K562 (cell line): ENCODE measurements around the gene SYMPK. TPM values are rescaled to one million over a fixed set of nuclear protein-coding genes. Genes with fewer than 3 reads are reported as not detected.

Experiments used
- ARID4B ChIP-seq: sonication (generic); formaldehyde crosslinking; IDR thresholded peaks from 2 replicates; pipeline ENCODE4 v1.8.0; 2022; ENCODE audit warnings: mild to moderate bottlenecking, missing genetic modification reagents
- BRF1 ChIP-seq: IDR thresholded peaks from 3 replicates; pipeline ENCODE4 v1.6.1; 2011; ENCODE audit warnings: borderline replicate concordance, mild to moderate bottlenecking; ENCODE audit not compliant: insufficient read length; ENCODE audit errors: extremely low read depth
- CREB5 ChIP-seq: fragments of 250-450 bp; sonication (Bioruptor Pico); IDR thresholded peaks from 2 replicates; pipeline ENCODE4 v1.5.0; 2020; ENCODE audit warnings: mild to moderate bottlenecking
- CXXC5 ChIP-seq: fragments of 250-450 bp; sonication (Bioruptor Pico); IDR thresholded peaks from 2 replicates; pipeline ENCODE4 v1.8.0; 2022; ENCODE audit warnings: inconsistent platforms, mild to moderate bottlenecking, moderate library complexity
- FOS ChIP-seq: IDR thresholded peaks from 3 replicates; pipeline ENCODE4 v1.6.1; 2011; ENCODE audit not compliant: insufficient read length; ENCODE audit errors: extremely low read depth
- ILK ChIP-seq: fragments of 450-650 bp; IDR thresholded peaks from 2 replicates; pipeline ENCODE4 v1.6.1; 2016; ENCODE audit warnings: missing genetic modification characterization, low read depth, mild to moderate bottlenecking, missing compliant biosample characterization, moderate library complexity, borderline replicate concordance
- IRF1 ChIP-seq: sonication (generic); formaldehyde crosslinking; IDR thresholded peaks from 2 replicates; pipeline ENCODE4 v1.8.0; 2022; ENCODE audit warnings: missing genetic modification reagents, mild to moderate bottlenecking, borderline replicate concordance
- IRF9 ChIP-seq: fragments of 450-650 bp; IDR thresholded peaks from 2 replicates; pipeline ENCODE4 v1.6.1; 2016; ENCODE audit warnings: missing biosample characterization, missing genetic modification characterization
- NEUROD1 ChIP-seq: fragments of 150-350 bp; IDR thresholded peaks from 2 replicates; pipeline ENCODE4 v1.6.1; 2014; ENCODE audit warnings: borderline replicate concordance, low read length, low read depth; ENCODE audit not compliant: partially characterized antibody
- SP2 ChIP-seq: IDR thresholded peaks from 2 replicates; pipeline ENCODE4 v1.6.1; 2011; ENCODE audit warnings: mild to moderate bottlenecking, low read depth, low read length, moderate library complexity; ENCODE audit not compliant: poor library complexity, severe bottlenecking; ENCODE audit errors: extremely low read depth
- SUPT5H ChIP-seq: fragments of 450-650 bp; IDR thresholded peaks from 2 replicates; pipeline ENCODE4 v1.6.1; 2016
- TFE3 ChIP-seq: fragments of 450-650 bp; formaldehyde crosslinking; IDR thresholded peaks from 2 replicates; pipeline ENCODE4 v1.4.0; 2020; ENCODE audit warnings: mild to moderate bottlenecking, mixed read lengths
- U2AF2 ChIP-seq: fragments of 200-400 bp; formaldehyde crosslinking; optimal IDR thresholded peaks from 2 replicates; pipeline ENCODE3; 2017; ENCODE audit warnings: low read depth, mild to moderate bottlenecking, low read length
- ZBTB1 ChIP-seq: sonication (generic); formaldehyde crosslinking; IDR thresholded peaks from 2 replicates; pipeline ENCODE4 v1.8.1; 2023; ENCODE audit warnings: missing genetic modification reagents, low read depth, mild to moderate bottlenecking, borderline replicate concordance
- ZKSCAN8 ChIP-seq: fragments of 200-800 bp; sonication (Bioruptor generic); IDR thresholded peaks from 2 replicates; pipeline ENCODE4 v1.6.1; 2016; ENCODE audit warnings: missing genetic modification characterization, missing compliant biosample characterization
- ZNF507 ChIP-seq: conservative IDR thresholded peaks from 2 replicates; pipeline ENCODE4 v1.6.1; 2017; ENCODE audit warnings: missing genetic modification characterization, missing compliant biosample characterization
- ZNF561 ChIP-seq: fragments of 450-650 bp; formaldehyde crosslinking; conservative IDR thresholded peaks from 2 replicates; pipeline ENCODE4 v1.4.0; 2020; ENCODE audit warnings: mild to moderate bottlenecking, moderate library complexity
- polyA plus RNA-seq, 8 experiments: library from polyadenylated mRNA; depleted of rRNA in 4 of 8; stranded (reverse) in 5 of 8; unstranded in 3 of 8; fragments of >200 nt; fragmentation: Nextera tagmentation in 2 of 8; fragmentation: Illumina TruSeq in 1 of 8; extraction: Ambion mirVana in 2 of 8; extraction: Trizol in 1 of 8; gene quantifications; 2 replicates each; pipeline versions ENCODE4 v1.2.1 to v1.2.3, GENCODE V29; 2011 to 2014; ENCODE audit warnings: inconsistent platforms in 1 of 8, missing spikeins in 1 of 8
- total RNA-seq, 7 experiments: library from RNA; depleted of rRNA in 6 of 7; stranded (reverse); fragments of >200 nt in 6 of 7; fragmentation: Illumina TruSeq in 2 of 7; extraction: Trizol in 2 of 7; gene quantifications; 2 replicates each; pipeline versions ENCODE4 v1.2.1 to v1.2.3, GENCODE V29; 2011 to 2021; ENCODE audit warnings: low replicate concordance in 1 of 7

Gene SYMPK
- total and polyA plus RNA-seq, 9 of the 15 experiments (the other 6 are each of a cell fraction or from before 2014, with no cell fraction given): 0.73 to 95.5 (median 58.4) TPM

GRCh38 chr19:45768984-45769782, 93.8 kb downstream of the SYMPK start, which contains the start of gene SIX5 (continued):
- TF ChIP-seq U2AF2: no peak
- no peak for TF ChIP-seq TFE3 (CRISPR knock-in tag)
- no peak for TF ChIP-seq ZNF561 (CRISPR knock-in tag)
- no peak for TF ChIP-seq CREB5 (CRISPR knock-in tag)
- no peak for TF ChIP-seq IRF1 (CRISPR knock-in tag)
- TF ChIP-seq ARID4B (CRISPR knock-in tag): peak; percentile 98
- TF ChIP-seq NEUROD1: no peak
- peak; percentile 92 for TF ChIP-seq CXXC5 (CRISPR knock-in tag)
- TF ChIP-seq SP2: no peak
- TF ChIP-seq ILK (tag): no peak
- TF ChIP-seq ZKSCAN8 (CRISPR knock-in tag): no peak
- no peak for TF ChIP-seq BRF1
- TF ChIP-seq ZNF507: no peak
- TF ChIP-seq IRF9: no peak
- TF ChIP-seq ZBTB1 (CRISPR knock-in tag): peak; percentile 30; the same call in 1 of the 2 replicates
- TF ChIP-seq SUPT5H: peak; percentile 76
- peak; percentile 55 for TF ChIP-seq FOS
